GM21515 (cell line): Measurements from ENCODE around the gene JCAD.
"Not testable (repeated sequence)": the region's sequence is repeated elsewhere in the genome, so short reads cannot be mapped to it uniquely, and the experiment has no call there.

Source experiments
- ATAC-seq: cut with Tn5 transposase; IDR thresholded peaks from one replicate; pipeline ENCODE4 v1.9.1; 2021; ENCODE audit not compliant: unreplicated experiment

Gene JCAD

GRCh38 chr10:30026578-30026977, 32.8 kb downstream of the JCAD start:
- no peak for ATAC-seq

DNA sequence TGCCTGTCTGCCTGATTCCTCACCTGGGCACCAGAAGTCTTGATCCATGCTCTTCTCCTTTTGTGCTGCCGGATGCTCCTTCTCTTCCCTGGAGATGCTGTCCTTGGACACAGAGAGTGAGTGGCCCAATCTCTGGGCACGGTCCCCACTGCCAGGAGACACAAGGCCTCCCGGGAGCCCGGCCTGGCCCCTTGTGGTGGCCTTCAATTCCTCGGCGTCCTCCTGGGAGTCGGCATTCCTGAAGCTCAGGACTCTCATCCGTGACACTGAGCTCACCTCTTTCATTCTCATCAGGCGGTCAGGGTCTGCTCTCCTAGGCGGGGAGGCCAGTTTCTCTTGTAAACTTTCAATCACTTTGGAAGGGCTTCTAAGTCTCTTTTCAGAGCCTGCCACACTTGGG, 33.3 kb downstream of the JCAD start:
- ATAC-seq = no peak

DNA sequence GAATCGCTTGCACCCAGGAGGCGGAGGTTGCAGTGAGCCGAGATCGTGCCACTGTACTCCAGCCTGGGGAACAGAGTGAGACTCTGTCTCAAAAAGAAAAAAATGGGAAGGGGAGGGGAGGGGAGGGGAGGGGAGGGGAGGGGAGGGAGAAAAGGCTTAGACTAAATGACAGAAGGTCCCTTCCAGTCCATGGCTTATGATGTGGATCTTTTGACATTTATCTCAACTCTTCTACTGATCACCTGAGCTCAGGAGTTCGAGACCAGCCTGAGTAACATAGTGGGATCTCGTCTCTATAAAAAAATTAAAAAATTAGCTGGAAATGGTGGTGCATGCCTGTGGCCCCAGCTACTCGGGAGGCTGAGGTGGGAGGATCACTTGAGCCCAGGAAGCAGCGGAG, 34.0 kb downstream of the JCAD start:
- not testable (repeated sequence) for ATAC-seq

GRCh38 chr10:30022590-30022989, 36.8 kb downstream of the JCAD start:
- ATAC-seq = no peak

- ATAC-seq = no peak
Measured at GRCh38 chr10:30019468-30019867, 39.9 kb downstream of the JCAD start.

DNA sequence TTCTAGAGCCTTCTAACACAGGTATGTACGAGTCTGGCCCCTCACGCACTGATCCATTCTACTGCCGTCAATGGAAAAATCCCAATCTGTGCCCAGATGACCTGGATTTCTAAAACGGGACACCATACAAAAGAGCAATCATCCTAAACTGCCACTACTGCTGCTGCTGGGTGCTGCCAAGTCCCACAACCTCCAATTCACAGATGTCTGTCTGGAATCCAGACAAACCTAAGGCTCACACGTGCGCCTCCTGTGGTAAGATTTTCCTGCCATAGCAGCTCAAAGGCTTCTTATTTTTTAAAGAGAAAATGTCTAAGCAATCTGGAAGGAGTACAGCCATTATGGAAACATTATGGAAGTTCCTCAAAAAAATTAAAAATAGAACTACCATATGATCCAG, 40.9 kb downstream of the JCAD start:
- ATAC-seq = no peak

DNA sequence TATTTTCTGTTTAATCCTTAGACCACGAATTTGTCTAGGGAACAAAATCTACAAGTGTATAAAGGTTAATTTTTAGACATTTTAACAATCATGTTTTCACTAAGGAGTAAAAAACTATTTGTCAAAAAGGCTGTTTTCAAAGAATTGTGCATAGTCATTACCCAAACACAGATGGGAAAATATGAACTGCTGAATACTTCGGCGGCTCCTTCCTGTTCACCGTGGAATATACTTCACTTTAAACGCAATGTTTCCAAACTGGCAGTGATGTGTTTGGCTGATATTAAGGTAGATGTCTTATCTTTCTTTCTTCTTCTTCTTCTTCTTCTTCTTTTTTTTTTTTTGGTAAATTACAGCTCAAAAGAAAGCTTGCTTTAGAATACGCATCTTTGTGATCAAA, 41.4 kb downstream of the JCAD start:
- ATAC-seq = no peak

DNA sequence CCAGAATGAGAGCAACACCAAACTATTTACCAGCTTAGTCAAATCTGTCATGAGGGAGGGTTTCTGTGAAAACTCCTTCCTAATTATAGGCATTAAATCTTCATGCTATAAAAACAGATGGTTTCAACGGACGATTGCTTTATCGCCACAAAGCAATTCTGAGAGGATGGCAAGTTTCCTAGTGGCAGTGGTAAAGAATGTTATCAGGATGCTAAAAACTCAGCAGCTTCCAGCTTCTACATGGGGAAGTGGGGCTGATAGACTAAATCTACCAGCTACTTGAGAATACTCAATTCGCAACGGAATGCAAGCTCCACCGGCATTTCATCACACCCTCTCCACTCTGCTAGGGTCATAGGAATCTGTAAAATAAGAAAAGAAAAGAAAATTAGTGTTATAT, 41.8 kb downstream of the JCAD start:
- ATAC-seq = no peak

DNA sequence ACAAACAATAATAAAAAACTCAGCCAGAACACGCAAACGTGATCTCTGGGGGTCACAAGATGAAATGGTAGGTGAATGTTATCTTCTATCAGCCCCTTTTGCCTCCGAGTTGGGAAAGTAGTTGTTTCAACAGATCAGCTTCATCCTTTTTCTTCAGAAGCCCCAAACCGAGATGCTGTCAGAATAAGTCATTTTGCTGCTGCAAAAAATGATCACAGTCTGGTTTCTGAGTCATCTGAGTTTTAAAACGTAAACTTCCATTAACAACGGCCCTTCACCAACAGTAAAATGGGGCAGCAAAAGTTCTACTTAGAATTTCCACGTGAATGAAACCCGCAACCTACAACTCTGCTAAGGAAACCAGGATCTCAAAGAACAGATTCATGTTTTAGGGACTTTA, 44.9 kb downstream of the JCAD start:
- no peak for ATAC-seq

DNA sequence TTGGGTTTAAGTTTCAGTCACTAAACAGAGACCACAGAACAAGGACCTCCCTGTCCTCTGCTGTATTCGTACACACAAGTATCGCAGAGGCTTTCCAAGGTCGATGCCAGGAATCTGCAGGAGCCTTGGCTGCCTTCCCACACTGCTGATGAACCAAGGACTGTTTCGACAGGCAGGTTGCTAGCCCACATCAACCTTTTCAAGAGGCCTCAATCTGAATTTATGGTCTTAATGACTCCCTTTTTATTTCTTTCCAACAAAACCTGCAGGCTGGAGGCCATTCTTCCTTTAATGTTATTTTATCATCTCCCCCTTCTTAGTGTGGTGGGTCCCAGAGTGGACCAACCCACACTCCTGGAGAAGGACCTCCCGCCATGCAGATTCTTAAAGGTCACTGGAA, 45.6 kb downstream of the JCAD start:
- ATAC-seq = no peak

DNA sequence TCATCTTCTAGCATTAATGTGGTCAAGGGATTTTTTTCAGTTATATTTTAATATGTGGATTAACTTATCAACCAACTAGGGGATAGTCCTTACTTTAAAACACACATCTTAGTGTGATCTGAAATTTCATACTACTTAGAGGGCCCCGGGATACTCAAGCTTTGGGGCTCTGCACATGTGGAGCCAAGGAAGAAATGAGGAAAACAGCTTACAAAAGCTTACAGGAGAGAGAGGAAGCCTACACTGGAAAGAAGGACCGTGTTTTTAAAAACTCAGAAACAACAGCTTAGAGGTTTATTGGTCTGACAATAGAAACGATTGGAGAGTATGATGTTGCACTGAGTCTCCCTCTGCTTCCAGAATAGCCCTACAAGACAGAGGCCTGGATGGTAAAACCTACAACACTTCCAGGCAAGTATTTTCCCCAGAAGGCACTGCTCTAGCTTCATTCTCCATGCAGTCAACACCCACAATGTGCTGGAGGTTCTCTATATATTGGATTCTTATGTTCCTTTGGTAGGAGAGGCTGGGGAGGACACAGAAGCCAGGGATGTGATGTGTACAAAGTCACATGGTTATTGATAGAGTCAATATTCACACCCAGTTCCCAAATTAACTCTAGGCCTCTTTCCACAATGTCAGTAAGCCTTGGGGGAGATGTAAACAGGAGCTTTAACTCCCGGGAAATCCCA, 47.3 kb downstream of the JCAD start:
- ATAC-seq = no peak

- no peak for ATAC-seq
Measured at GRCh38 chr10:30011396-30011795, 48.0 kb downstream of the JCAD start.

DNA sequence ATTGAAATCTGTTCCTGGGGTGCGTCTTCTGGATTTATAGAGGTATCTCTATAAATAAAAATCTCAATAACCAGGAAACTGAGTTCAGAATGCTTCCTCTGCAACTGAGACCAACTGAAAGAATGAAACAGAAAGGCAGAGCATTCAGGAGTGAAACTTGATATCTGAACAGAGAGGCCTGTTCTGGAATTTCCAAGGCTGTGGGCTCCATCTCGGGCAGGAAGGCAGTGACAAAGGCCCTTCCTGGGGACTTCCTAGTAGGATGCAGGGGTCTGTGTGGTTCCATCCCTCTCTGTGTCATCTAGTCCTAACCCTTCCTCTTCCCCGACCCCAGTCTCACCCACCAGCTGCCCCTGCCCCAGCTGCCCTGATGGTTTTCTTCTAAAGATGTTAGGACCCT, 52.0 kb downstream of the JCAD start:
- ATAC-seq = no peak

GRCh38 chr10:30006410-30006809, 53.0 kb downstream of the JCAD start:
- no peak for ATAC-seq

GRCh38 chr10:30005116-30005515, 54.3 kb downstream of the JCAD start:
- not testable (repeated sequence) for ATAC-seq

GRCh38 chr10:30002426-30003266, 56.7 kb downstream of the JCAD start:
- ATAC-seq = no peak

GRCh38 chr10:30000802-30001571, 58.4 kb downstream of the JCAD start:
- no peak for ATAC-seq

DNA sequence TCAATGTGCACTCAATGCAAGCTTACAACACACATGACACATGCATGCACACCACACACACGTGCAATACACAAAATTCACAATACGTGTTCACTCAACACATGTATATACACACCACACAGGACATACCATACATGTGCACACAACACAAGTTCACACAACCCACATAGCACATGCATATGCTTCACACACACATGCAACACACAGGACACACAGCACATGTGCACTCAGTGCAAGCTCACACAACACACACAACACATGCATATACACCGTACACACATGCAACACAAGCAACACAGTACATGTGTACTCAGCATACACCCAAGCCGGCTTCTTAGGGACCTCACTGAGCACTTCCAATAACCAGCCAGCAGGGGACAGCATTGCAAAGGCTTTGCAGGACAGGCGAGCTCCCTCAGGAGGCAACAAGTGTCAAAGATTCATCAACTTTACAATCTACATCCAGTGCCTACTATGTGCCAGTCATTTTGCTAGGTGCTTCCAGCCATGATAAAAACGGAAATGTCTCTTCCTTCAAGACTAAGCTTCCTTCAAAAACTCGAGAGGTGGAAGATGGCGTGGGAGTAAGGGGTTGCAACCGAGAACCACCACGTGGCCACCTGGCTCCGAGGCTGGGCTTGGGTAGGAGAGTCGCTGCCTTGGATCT, 61.1 kb downstream of the JCAD start:
- ATAC-seq = peak; percentile 85

- ATAC-seq = no peak
Measured at GRCh38 chr10:29994811-29995210, 64.6 kb downstream of the JCAD start.

DNA sequence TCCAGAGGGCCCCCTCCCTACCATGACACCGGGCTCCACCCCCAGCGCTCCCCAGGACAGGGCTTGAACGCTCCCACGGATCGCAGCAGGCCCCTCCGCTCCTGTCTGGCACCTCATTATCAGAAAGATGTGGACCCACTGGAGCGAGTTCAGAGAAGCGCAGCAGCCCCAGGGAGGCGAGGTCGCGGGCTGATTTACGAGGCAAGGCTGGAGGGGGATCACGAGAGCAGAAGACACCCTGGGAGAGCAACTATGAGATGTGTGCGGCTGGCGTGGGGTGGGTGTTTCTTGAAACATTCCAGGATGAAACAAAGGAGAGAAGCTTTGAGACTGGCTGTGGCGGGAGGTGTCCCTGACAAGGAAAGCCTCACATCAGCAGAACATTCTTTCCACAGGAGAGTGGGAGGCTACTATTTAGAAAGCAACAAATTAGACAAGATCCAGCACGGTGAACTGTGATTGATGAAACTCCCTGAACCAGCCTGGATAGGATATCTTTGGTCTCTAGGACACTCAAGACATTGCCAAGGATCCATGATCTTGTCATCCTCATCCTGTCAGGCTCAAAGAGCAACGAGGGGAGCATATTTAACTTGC, 66.0 kb downstream of the JCAD start:
- no peak for ATAC-seq

DNA sequence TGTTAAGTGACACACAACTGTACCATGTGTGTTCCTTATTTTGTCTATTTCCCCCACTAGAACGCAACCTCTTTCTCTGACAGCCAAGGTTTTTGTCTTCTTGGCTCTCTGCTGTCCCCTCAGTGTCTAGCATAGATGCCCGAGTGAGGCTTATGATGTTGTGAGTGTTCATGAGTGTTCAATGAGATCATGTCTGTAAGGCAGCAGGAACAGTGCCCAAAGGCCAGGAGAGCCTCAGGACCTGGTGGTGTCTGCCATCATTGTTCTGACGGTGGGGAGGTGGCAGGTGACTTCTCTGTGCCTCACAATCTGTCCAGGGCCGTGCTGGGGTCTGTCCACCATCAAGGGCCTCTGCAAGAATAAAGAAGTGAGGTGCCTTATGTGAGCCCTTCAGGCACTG, 66.5 kb downstream of the JCAD start:
- no peak for ATAC-seq
